ENCODE results near the gene EBLN1.

EBLN1 gene

GRCh38 chr10:22263106-22263505 lies 45.3 kb upstream of the EBLN1 start:
- ATAC-seq, result no peak
- TF ChIP-seq ZNF565 (CRISPR knock-in tag; conservative IDR thresholded peaks at IDR 0.05; ENCODE audit: low read depth) (no peak), ZC3H10 (CRISPR knock-in tag; IDR thresholded peaks at IDR 0.05) (no peak), TOX (CRISPR knock-in tag; IDR thresholded peaks at IDR 0.05; ENCODE audit: borderline replicate concordance) (no peak), ISL1 (CRISPR knock-in tag; IDR thresholded peaks at IDR 0.05) (no peak), ZFP3 (CRISPR knock-in tag; IDR thresholded peaks at IDR 0.05) (no peak), PPARA (CRISPR knock-in tag; IDR thresholded peaks at IDR 0.05; ENCODE audit: borderline replicate concordance) (no peak), RARB (CRISPR knock-in tag; IDR thresholded peaks at IDR 0.05) (no peak), OSR1 (CRISPR knock-in tag; IDR thresholded peaks at IDR 0.05) (no peak), GLIS3 (CRISPR knock-in tag; IDR thresholded peaks at IDR 0.05) (no peak), TSHZ2 (CRISPR knock-in tag; IDR thresholded peaks at IDR 0.05) (no peak), POU6F1 (CRISPR knock-in tag; IDR thresholded peaks at IDR 0.05; ENCODE audit: borderline replicate concordance, low read depth) (no peak), ESRRG (CRISPR knock-in tag; IDR thresholded peaks at IDR 0.05) (no peak), TCF4 (CRISPR knock-in tag; IDR thresholded peaks at IDR 0.05; ENCODE audit: borderline replicate concordance) (no peak), CREB5 (CRISPR knock-in tag; IDR thresholded peaks at IDR 0.05; ENCODE audit: low read depth) (no peak), ZNF8 (CRISPR knock-in tag; IDR thresholded peaks at IDR 0.05) (no peak), PATZ1 (CRISPR knock-in tag; IDR thresholded peaks at IDR 0.05; ENCODE audit: borderline replicate concordance) (no peak), ARNTL (CRISPR knock-in tag; IDR thresholded peaks at IDR 0.05; ENCODE audit: borderline replicate concordance, low read depth) (no peak)

GRCh38 chr10:22259280-22259679 lies 41.5 kb upstream of the EBLN1 start:
- no peak for TF ChIP-seq TCF4 (CRISPR knock-in tag; IDR thresholded peaks at IDR 0.05; ENCODE audit: borderline replicate concordance)
- TF ChIP-seq ZNF565 (CRISPR knock-in tag; conservative IDR thresholded peaks at IDR 0.05; ENCODE audit: low read depth), result no peak
- TF ChIP-seq SNAI2 (CRISPR knock-in tag; IDR thresholded peaks at IDR 0.05), result no peak
- no peak for TF ChIP-seq PATZ1 (CRISPR knock-in tag; IDR thresholded peaks at IDR 0.05; ENCODE audit: borderline replicate concordance)
- no peak for TF ChIP-seq CREB5 (CRISPR knock-in tag; IDR thresholded peaks at IDR 0.05; ENCODE audit: low read depth)
- TF ChIP-seq GLIS3 (CRISPR knock-in tag; IDR thresholded peaks at IDR 0.05), result no peak
- TF ChIP-seq ZFP3 (CRISPR knock-in tag; IDR thresholded peaks at IDR 0.05), result no peak
- no peak for TF ChIP-seq ZNF8 (CRISPR knock-in tag; IDR thresholded peaks at IDR 0.05)
- peak; percentile 62; the same call in 2 of the 3 replicates for ATAC-seq

GRCh38 chr10:22258471-22258870 lies 40.7 kb upstream of the EBLN1 start:
- no peak for ATAC-seq
- TF ChIP-seq CREB5 (CRISPR knock-in tag; IDR thresholded peaks at IDR 0.05; ENCODE audit: low read depth) (no peak), ZFP30 (CRISPR knock-in tag; IDR thresholded peaks at IDR 0.05) (no peak), ZNF70 (CRISPR knock-in tag; IDR thresholded peaks at IDR 0.05) (no peak), PPARA (CRISPR knock-in tag; IDR thresholded peaks at IDR 0.05; ENCODE audit: borderline replicate concordance) (no peak), PATZ1 (CRISPR knock-in tag; IDR thresholded peaks at IDR 0.05; ENCODE audit: borderline replicate concordance) (no peak), TCF4 (CRISPR knock-in tag; IDR thresholded peaks at IDR 0.05; ENCODE audit: borderline replicate concordance) (no peak), ZFP3 (CRISPR knock-in tag; IDR thresholded peaks at IDR 0.05) (no peak), ZNF8 (CRISPR knock-in tag; IDR thresholded peaks at IDR 0.05) (no peak), POU6F1 (CRISPR knock-in tag; IDR thresholded peaks at IDR 0.05; ENCODE audit: borderline replicate concordance, low read depth) (no peak), TOX (CRISPR knock-in tag; IDR thresholded peaks at IDR 0.05; ENCODE audit: borderline replicate concordance) (no peak)

Measured in SK-N-SH treated with all-trans-retinoic acid at 6 μM for 48 hours (cell line).